ENCODE data around the gene GSG1L.

DNA sequence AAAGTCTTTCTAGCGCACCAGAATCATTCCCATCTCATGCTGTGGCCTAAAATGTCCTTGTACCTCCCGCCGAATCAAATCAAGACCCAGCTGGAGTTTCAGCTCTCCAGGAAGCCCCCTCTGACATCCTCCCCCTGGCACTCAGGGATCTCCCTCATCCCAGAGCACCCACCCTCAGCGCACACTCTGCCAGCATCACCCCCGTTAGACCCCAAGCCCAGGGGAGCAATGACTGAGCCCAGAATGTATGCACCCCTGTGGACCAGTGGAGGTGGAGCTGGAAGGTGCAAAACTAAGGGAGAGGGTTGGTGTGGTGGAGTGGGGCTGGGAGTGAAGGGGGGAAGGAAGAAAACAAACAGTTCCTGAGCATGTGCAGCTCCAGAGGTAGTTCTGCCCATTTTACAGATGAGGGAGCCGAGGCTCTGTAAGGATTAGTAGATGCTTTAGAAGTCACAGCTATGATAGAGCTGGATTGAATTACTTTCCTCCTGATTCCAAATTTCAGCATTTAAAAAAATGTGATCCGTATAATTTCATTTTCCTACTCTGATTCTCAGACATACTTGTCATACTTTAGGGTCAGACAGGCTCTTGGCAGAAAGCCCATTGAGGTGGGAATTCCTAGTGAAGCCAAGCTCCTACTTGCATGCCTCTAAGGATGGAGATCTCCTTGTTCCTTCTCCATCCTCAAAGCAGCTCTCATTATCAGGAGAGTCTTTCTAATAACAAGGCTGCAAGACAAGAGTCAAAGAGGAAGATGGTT is 270.8 kb downstream of the GSG1L start:
- TF ChIP-seq RFX5 (IDR thresholded peaks at IDR 0.05; ENCODE audit: low read depth, low read length) (no peak), ZNF263 (CRISPR knock-in tag; IDR thresholded peaks at IDR 0.05) (no peak), IRF2 (CRISPR knock-in tag; IDR thresholded peaks at IDR 0.05) (no peak), SRF (IDR thresholded peaks at IDR 0.05; ENCODE audit: low read depth, low read length) (no peak), ZBTB1 (CRISPR knock-in tag; IDR thresholded peaks at IDR 0.05; ENCODE audit: borderline replicate concordance) (no peak), ZNF670 (CRISPR knock-in tag; IDR thresholded peaks at IDR 0.05; ENCODE audit: borderline replicate concordance) (no peak), SIX4 (CRISPR knock-in tag; IDR thresholded peaks at IDR 0.05) (no peak), ZNF33B (CRISPR knock-in tag; IDR thresholded peaks at IDR 0.05) (no peak)
- TF ChIP-seq, protein P1, sequence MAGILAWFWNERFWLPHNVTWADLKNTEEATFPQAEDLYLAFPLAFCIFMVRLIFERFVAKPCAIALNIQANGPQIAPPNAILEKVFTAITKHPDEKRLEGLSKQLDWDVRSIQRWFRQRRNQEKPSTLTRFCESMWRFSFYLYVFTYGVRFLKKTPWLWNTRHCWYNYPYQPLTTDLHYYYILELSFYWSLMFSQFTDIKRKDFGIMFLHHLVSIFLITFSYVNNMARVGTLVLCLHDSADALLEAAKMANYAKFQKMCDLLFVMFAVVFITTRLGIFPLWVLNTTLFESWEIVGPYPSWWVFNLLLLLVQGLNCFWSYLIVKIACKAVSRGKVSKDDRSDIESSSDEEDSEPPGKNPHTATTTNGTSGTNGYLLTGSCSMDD (CRISPR knock-in tag; IDR thresholded peaks at IDR 0.05) = no peak
- TF ChIP-seq, protein P2, sequence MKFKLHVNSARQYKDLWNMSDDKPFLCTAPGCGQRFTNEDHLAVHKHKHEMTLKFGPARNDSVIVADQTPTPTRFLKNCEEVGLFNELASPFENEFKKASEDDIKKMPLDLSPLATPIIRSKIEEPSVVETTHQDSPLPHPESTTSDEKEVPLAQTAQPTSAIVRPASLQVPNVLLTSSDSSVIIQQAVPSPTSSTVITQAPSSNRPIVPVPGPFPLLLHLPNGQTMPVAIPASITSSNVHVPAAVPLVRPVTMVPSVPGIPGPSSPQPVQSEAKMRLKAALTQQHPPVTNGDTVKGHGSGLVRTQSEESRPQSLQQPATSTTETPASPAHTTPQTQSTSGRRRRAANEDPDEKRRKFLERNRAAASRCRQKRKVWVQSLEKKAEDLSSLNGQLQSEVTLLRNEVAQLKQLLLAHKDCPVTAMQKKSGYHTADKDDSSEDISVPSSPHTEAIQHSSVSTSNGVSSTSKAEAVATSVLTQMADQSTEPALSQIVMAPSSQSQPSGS (CRISPR knock-in tag; IDR thresholded peaks at IDR 0.05) = no peak
- TF ChIP-seq, protein P3, sequence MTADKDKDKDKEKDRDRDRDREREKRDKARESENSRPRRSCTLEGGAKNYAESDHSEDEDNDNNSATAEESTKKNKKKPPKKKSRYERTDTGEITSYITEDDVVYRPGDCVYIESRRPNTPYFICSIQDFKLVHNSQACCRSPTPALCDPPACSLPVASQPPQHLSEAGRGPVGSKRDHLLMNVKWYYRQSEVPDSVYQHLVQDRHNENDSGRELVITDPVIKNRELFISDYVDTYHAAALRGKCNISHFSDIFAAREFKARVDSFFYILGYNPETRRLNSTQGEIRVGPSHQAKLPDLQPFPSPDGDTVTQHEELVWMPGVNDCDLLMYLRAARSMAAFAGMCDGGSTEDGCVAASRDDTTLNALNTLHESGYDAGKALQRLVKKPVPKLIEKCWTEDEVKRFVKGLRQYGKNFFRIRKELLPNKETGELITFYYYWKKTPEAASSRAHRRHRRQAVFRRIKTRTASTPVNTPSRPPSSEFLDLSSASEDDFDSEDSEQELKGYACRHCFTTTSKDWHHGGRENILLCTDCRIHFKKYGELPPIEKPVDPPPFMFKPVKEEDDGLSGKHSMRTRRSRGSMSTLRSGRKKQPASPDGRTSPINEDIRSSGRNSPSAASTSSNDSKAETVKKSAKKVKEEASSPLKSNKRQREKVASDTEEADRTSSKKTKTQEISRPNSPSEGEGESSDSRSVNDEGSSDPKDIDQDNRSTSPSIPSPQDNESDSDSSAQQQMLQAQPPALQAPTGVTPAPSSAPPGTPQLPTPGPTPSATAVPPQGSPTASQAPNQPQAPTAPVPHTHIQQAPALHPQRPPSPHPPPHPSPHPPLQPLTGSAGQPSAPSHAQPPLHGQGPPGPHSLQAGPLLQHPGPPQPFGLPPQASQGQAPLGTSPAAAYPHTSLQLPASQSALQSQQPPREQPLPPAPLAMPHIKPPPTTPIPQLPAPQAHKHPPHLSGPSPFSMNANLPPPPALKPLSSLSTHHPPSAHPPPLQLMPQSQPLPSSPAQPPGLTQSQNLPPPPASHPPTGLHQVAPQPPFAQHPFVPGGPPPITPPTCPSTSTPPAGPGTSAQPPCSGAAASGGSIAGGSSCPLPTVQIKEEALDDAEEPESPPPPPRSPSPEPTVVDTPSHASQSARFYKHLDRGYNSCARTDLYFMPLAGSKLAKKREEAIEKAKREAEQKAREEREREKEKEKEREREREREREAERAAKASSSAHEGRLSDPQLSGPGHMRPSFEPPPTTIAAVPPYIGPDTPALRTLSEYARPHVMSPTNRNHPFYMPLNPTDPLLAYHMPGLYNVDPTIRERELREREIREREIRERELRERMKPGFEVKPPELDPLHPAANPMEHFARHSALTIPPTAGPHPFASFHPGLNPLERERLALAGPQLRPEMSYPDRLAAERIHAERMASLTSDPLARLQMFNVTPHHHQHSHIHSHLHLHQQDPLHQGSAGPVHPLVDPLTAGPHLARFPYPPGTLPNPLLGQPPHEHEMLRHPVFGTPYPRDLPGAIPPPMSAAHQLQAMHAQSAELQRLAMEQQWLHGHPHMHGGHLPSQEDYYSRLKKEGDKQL (CRISPR knock-in tag; IDR thresholded peaks at IDR 0.05; ENCODE audit: low read depth) = no peak
- TF ChIP-seq, protein P4, sequence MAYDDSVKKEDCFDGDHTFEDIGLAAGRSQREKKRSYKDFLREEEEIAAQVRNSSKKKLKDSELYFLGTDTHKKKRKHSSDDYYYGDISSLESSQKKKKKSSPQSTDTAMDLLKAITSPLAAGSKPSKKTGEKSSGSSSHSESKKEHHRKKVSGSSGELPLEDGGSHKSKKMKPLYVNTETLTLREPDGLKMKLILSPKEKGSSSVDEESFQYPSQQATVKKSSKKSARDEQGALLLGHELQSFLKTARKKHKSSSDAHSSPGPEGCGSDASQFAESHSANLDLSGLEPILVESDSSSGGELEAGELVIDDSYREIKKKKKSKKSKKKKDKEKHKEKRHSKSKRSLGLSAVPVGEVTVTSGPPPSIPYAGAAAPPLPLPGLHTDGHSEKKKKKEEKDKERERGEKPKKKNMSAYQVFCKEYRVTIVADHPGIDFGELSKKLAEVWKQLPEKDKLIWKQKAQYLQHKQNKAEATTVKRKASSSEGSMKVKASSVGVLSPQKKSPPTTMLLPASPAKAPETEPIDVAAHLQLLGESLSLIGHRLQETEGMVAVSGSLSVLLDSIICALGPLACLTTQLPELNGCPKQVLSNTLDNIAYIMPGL (CRISPR knock-in tag; IDR thresholded peaks at IDR 0.05; ENCODE audit: borderline replicate concordance in 1 of 2, low read depth in 1 of 2) = no peak
- TF ChIP-seq, protein P5, sequence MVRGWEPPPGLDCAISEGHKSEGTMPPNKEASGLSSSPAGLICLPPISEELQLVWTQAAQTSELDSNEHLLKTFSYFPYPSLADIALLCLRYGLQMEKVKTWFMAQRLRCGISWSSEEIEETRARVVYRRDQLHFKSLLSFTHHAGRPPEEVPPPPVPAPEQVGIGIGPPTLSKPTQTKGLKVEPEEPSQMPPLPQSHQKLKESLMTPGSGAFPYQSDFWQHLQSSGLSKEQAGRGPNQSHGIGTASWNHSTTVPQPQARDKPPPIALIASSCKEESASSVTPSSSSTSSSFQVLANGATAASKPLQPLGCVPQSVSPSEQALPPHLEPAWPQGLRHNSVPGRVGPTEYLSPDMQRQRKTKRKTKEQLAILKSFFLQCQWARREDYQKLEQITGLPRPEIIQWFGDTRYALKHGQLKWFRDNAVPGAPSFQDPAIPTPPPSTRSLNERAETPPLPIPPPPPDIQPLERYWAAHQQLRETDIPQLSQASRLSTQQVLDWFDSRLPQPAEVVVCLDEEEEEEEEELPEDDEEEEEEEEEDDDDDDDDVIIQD (CRISPR knock-in tag; IDR thresholded peaks at IDR 0.05; ENCODE audit: low read depth) = no peak

Measured in HepG2 (cell line).